Measurements from ENCODE around the gene KCNV2. TPM values are rescaled to one million over a fixed set of nuclear protein-coding genes. Genes with fewer than 3 reads are reported as not detected.

The KCNV2 gene
- total and polyA plus RNA-seq, 2 experiments from 2014 or later: 0.60 TPM; not detected in 1

GRCh38 chr9:2691626-2692025 lies 25.7 kb upstream of the KCNV2 start:
- no peaks in the 10 kb centered on the region for H3K27me3 ChIP-seq (ENCODE audit: insufficient read depth)
- no peak overlapping the region for H3K4me2 ChIP-seq
- no peak overlapping the region for H2AFZ ChIP-seq
- no peaks in the 10 kb centered on the region for H3K36me3 ChIP-seq (ENCODE audit: insufficient read depth)
- Mint-ChIP-seq H3K27ac (no peak overlapping the region), H3K9me3 (no peaks in the 10 kb centered on the region), H3K4me3 (no peak overlapping the region), H3K4me1 (peaks cover 2% of the 10 kb centered on the region; the same call in 1 of the 3 replicates), H3K27me3 (ENCODE audit: insufficient read depth, low read depth, poor library complexity) (peaks cover 4% of the 10 kb centered on the region), H3K36me3 (ENCODE audit: low read depth) (no peaks in the 10 kb centered on the region)
- H3F3A ChIP-seq (replicated peaks; ENCODE audit: low read depth): no peaks in the 10 kb centered on the region
- no peak overlapping the region for H3K27ac ChIP-seq (ENCODE audit: low read depth)
- no peak overlapping the region for H3K4me3 ChIP-seq
- DNase-seq (ENCODE audit: low spot score): no peak
- H4K20me1 ChIP-seq (replicated peaks; ENCODE audit: insufficient read depth): no peaks in the 10 kb centered on the region; the same call in 1 of the 2 replicates
- H3K9me2 ChIP-seq (ENCODE audit: insufficient read depth): no peaks in the 10 kb centered on the region
- ATAC-seq: no peak
- no peaks in the 10 kb centered on the region for H3K79me2 ChIP-seq (replicated peaks; ENCODE audit: insufficient read depth)
- peaks cover 3% of the 10 kb centered on the region; the same call in 1 of the 2 replicates for H3K4me1 ChIP-seq (ENCODE audit: insufficient read depth)
- TF ChIP-seq NANOG (IDR thresholded peaks at IDR 0.05; ENCODE audit: borderline replicate concordance) (no peak), ZNF331 (CRISPR knock-in tag; IDR thresholded peaks at IDR 0.05; ENCODE audit: low read depth) (no peak), ZNF114 (CRISPR knock-in tag; IDR thresholded peaks at IDR 0.05) (no peak), EZH2phosphoT487 (IDR thresholded peaks at IDR 0.05; ENCODE audit: unreplicated experiment) (no peak), CTCF (conservative IDR thresholded peaks at IDR 0.05; ENCODE audit: low read depth in 2 of 2) (no peak), STAT1 (IDR thresholded peaks at IDR 0.05; ENCODE audit: unreplicated experiment) (no peak), EZH2 (IDR thresholded peaks at IDR 0.05; ENCODE audit: low read depth, unreplicated experiment) (no peak), JUNB (IDR thresholded peaks at IDR 0.05; ENCODE audit: unreplicated experiment) (no peak), CREB1 (CRISPR knock-in tag; IDR thresholded peaks at IDR 0.05; ENCODE audit: low read depth) (no peak), POLR2AphosphoS5 (IDR thresholded peaks at IDR 0.05; ENCODE audit: low read depth) (no peak)
- TF ChIP-seq, protein P1, sequence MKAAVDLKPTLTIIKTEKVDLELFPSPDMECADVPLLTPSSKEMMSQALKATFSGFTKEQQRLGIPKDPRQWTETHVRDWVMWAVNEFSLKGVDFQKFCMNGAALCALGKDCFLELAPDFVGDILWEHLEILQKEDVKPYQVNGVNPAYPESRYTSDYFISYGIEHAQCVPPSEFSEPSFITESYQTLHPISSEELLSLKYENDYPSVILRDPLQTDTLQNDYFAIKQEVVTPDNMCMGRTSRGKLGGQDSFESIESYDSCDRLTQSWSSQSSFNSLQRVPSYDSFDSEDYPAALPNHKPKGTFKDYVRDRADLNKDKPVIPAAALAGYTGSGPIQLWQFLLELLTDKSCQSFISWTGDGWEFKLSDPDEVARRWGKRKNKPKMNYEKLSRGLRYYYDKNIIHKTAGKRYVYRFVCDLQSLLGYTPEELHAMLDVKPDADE (IDR thresholded peaks at IDR 0.05): no peak
- TF ChIP-seq, protein P2, sequence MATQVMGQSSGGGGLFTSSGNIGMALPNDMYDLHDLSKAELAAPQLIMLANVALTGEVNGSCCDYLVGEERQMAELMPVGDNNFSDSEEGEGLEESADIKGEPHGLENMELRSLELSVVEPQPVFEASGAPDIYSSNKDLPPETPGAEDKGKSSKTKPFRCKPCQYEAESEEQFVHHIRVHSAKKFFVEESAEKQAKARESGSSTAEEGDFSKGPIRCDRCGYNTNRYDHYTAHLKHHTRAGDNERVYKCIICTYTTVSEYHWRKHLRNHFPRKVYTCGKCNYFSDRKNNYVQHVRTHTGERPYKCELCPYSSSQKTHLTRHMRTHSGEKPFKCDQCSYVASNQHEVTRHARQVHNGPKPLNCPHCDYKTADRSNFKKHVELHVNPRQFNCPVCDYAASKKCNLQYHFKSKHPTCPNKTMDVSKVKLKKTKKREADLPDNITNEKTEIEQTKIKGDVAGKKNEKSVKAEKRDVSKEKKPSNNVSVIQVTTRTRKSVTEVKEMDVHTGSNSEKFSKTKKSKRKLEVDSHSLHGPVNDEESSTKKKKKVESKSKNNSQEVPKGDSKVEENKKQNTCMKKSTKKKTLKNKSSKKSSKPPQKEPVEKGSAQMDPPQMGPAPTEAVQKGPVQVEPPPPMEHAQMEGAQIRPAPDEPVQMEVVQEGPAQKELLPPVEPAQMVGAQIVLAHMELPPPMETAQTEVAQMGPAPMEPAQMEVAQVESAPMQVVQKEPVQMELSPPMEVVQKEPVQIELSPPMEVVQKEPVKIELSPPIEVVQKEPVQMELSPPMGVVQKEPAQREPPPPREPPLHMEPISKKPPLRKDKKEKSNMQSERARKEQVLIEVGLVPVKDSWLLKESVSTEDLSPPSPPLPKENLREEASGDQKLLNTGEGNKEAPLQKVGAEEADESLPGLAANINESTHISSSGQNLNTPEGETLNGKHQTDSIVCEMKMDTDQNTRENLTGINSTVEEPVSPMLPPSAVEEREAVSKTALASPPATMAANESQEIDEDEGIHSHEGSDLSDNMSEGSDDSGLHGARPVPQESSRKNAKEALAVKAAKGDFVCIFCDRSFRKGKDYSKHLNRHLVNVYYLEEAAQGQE (IDR thresholded peaks at IDR 0.05; ENCODE audit: unreplicated experiment): no peak
- TF ChIP-seq, protein P3, sequence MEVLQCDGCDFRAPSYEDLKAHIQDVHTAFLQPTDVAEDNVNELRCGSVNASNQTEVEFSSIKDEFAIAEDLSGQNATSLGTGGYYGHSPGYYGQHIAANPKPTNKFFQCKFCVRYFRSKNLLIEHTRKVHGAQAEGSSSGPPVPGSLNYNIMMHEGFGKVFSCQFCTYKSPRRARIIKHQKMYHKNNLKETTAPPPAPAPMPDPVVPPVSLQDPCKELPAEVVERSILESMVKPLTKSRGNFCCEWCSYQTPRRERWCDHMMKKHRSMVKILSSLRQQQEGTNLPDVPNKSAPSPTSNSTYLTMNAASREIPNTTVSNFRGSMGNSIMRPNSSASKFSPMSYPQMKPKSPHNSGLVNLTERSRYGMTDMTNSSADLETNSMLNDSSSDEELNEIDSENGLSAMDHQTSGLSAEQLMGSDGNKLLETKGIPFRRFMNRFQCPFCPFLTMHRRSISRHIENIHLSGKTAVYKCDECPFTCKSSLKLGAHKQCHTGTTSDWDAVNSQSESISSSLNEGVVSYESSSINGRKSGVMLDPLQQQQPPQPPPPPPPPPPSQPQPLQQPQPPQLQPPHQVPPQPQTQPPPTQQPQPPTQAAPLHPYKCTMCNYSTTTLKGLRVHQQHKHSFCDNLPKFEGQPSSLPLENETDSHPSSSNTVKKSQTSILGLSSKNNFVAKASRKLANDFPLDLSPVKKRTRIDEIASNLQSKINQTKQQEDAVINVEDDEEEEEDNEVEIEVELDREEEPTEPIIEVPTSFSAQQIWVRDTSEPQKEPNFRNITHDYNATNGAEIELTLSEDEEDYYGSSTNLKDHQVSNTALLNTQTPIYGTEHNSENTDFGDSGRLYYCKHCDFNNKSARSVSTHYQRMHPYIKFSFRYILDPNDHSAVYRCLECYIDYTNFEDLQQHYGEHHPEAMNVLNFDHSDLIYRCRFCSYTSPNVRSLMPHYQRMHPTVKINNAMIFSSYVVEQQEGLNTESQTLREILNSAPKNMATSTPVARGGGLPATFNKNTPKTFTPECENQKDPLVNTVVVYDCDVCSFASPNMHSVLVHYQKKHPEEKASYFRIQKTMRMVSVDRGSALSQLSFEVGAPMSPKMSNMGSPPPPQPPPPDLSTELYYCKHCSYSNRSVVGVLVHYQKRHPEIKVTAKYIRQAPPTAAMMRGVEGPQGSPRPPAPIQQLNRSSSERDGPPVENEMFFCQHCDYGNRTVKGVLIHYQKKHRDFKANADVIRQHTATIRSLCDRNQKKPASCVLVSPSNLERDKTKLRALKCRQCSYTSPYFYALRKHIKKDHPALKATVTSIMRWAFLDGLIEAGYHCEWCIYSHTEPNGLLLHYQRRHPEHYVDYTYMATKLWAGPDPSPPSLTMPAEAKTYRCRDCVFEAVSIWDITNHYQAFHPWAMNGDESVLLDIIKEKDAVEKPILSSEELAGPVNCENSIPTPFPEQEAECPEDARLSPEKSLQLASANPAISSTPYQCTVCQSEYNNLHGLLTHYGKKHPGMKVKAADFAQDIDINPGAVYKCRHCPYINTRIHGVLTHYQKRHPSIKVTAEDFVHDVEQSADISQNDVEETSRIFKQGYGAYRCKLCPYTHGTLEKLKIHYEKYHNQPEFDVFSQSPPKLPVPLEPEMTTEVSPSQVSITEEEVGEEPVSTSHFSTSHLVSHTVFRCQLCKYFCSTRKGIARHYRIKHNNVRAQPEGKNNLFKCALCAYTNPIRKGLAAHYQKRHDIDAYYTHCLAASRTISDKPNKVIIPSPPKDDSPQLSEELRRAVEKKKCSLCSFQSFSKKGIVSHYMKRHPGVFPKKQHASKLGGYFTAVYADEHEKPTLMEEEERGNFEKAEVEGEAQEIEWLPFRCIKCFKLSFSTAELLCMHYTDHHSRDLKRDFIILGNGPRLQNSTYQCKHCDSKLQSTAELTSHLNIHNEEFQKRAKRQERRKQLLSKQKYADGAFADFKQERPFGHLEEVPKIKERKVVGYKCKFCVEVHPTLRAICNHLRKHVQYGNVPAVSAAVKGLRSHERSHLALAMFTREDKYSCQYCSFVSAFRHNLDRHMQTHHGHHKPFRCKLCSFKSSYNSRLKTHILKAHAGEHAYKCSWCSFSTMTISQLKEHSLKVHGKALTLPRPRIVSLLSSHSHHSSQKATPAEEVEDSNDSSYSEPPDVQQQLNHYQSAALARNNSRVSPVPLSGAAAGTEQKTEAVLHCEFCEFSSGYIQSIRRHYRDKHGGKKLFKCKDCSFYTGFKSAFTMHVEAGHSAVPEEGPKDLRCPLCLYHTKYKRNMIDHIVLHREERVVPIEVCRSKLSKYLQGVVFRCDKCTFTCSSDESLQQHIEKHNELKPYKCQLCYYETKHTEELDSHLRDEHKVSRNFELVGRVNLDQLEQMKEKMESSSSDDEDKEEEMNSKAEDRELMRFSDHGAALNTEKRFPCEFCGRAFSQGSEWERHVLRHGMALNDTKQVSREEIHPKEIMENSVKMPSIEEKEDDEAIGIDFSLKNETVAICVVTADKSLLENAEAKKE (CRISPR knock-in tag; IDR thresholded peaks at IDR 0.05): no peak

All from GM23338 (cell line).